OCI-LY1 (cell line): ENCODE data around the gene IARS2.
"Not testable (repeated sequence)": the region's sequence is repeated elsewhere in the genome, so short reads cannot be mapped to it uniquely, and the experiment has no call there.

ENCODE experiments used
- CTCF ChIP-seq: fragments of 200-600 bp; sonication (generic), shearing (Covaris generic); IDR thresholded peaks from 2 replicates; pipeline ENCODE4 v1.5.1; 2017; ENCODE audit warnings: mild to moderate bottlenecking, antibody characterized with exemption, low read length, moderate library complexity, mixed read lengths
- EZH2 ChIP-seq: fragments of 200-600 bp; sonication (generic), shearing (Covaris generic); IDR thresholded peaks from 2 replicates; pipeline ENCODE4 v1.8.0; 2017; ENCODE audit warnings: borderline replicate concordance, mixed run types, mild to moderate bottlenecking, antibody characterized with exemption, low read length, moderate library complexity, mixed read lengths

GRCh38 chr1:220158530-220158929 is 64.6 kb downstream of the IARS2 start:
- not testable (repeated sequence) for TF ChIP-seq EZH2, CTCF
